OCI-LY1 (cell line): ENCODE measurements around the gene SH3GLB1.

ENCODE experiments used
- H2AFZ ChIP-seq: fragments of 200-600 bp; sonication (generic), shearing (Covaris generic); 2 replicates; pipeline ENCODE4 v1.6.0; 2014; ENCODE audit warnings: antibody characterized with exemption, mild to moderate bottlenecking, low read length
- H3F3A ChIP-seq: fragments of 200-600 bp; sonication (generic), shearing (Covaris generic); 2 replicates; pipeline ENCODE4 v1.6.0; 2014; ENCODE audit warnings: mild to moderate bottlenecking, antibody characterized with exemption, low read length, moderate library complexity; ENCODE audit not compliant: insufficient read depth
- H3K27ac ChIP-seq: fragments of 200-600 bp; sonication (generic); 2 replicates; pipeline ENCODE4 v1.5.1; 2014; ENCODE audit warnings: low read length, mixed run types, mild to moderate bottlenecking, low read depth; ENCODE audit not compliant: poor library complexity, severe bottlenecking
- H3K27me3 ChIP-seq: fragments of 200-600 bp; sonication (generic); 2 replicates; pipeline ENCODE4 v1.6.0; 2014; ENCODE audit warnings: antibody characterized with exemption, mild to moderate bottlenecking, low read length, moderate library complexity; ENCODE audit not compliant: insufficient read depth
- H3K36me3 ChIP-seq: fragments of 200-600 bp; sonication (generic); 2 replicates; pipeline ENCODE4 v1.6.1; 2014; ENCODE audit warnings: mild to moderate bottlenecking, antibody characterized with exemption, low read length, moderate library complexity, mixed read lengths; ENCODE audit not compliant: insufficient read depth
- H3K4me1 ChIP-seq: fragments of 200-600 bp; sonication (generic); 2 replicates; pipeline ENCODE4 v1.5.1; 2014; ENCODE audit warnings: mild to moderate bottlenecking, low read length, moderate library complexity; ENCODE audit not compliant: insufficient read depth, severe bottlenecking
- H3K4me2 ChIP-seq: fragments of 200-600 bp; sonication (generic), shearing (Covaris generic); 2 replicates; pipeline ENCODE4 v1.6.1; 2014; ENCODE audit warnings: low read length
- H3K4me3 ChIP-seq: fragments of 200-600 bp; sonication (generic); 2 replicates; pipeline ENCODE4 v1.5.1; 2014; ENCODE audit warnings: low read length, low read depth, mild to moderate bottlenecking, mixed read lengths; ENCODE audit not compliant: poor library complexity, severe bottlenecking
- H3K79me2 ChIP-seq: fragments of 200-600 bp; shearing (Covaris generic); 2 replicates; pipeline ENCODE4 v1.6.1; 2016; ENCODE audit warnings: mixed run types, low read length, mixed read lengths; ENCODE audit not compliant: insufficient read depth
- H3K9ac ChIP-seq: fragments of 200-600 bp; sonication (generic), shearing (Covaris generic); 2 replicates; pipeline ENCODE4 v1.6.1; 2014; ENCODE audit warnings: mild to moderate bottlenecking, low read length, mixed read lengths
- H3K9me2 ChIP-seq: fragments of 200-600 bp; sonication (generic), shearing (Covaris generic); 2 replicates; pipeline ENCODE4 v1.6.1; 2014; ENCODE audit warnings: low read depth, mild to moderate bottlenecking, low read length, mixed read lengths
- H3K9me3 ChIP-seq: fragments of 200-600 bp; shearing (Covaris generic); 2 replicates; pipeline ENCODE4 v1.6.1; 2014; ENCODE audit warnings: low read length, mixed read lengths
- H4K20me1 ChIP-seq: fragments of 200-600 bp; sonication (generic), shearing (Covaris generic); 2 replicates; pipeline ENCODE4 v1.6.0; 2016; ENCODE audit warnings: mild to moderate bottlenecking, low read length; ENCODE audit not compliant: insufficient read depth
- EZH2 ChIP-seq: fragments of 200-600 bp; sonication (generic), shearing (Covaris generic); IDR thresholded peaks from 2 replicates; pipeline ENCODE4 v1.8.0; 2017; ENCODE audit warnings: borderline replicate concordance, mixed run types, mild to moderate bottlenecking, antibody characterized with exemption, low read length, moderate library complexity, mixed read lengths
- TF ChIP-seq, protein P1 (sequence below): fragments of 200-600 bp; sonication (generic), shearing (Covaris generic); IDR thresholded peaks from 2 replicates; pipeline ENCODE4 v1.5.1; 2017; ENCODE audit warnings: mild to moderate bottlenecking, antibody characterized with exemption, low read length, moderate library complexity, mixed read lengths

The SH3GLB1 gene

DNA sequence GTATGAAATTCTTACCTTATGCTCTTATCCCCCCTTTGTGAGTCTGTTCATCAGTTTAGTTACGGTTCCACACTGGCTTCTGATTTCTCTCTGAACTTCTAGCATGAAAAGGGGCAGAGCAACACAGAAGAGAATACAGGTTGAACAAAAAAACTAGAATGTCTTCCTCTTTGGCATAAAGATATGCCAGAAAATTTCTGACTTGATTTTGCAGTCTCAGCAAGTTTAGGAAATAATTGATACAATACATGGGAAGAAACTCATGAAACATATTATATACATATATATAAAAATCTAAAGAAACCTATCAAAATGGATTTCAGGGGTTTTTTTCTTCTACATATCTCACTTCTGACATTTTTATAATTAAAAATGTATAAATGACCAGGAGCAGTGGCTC, 27.0 kb downstream of the SH3GLB1 start:
- Histone ChIP-seq H3K36me3 (peaks cover 51% of the 10 kb centered on the region), H3K27me3 (no peaks in the 10 kb centered on the region), H3K4me3 (no peak overlapping the region), H3K4me2 (no peak overlapping the region), H3K9ac (no peak overlapping the region), H3K79me2 (no peaks in the 10 kb centered on the region), H3K9me3 (no peaks in the 10 kb centered on the region), H4K20me1 (no peaks in the 10 kb centered on the region), H3K9me2 (no peaks in the 10 kb centered on the region), H3K4me1 (no peaks in the 10 kb centered on the region), H3K27ac (no peak overlapping the region), H2AFZ (no peak overlapping the region), H3F3A (no peaks in the 10 kb centered on the region)
- no peak for TF ChIP-seq EZH2
- TF ChIP-seq, protein P1, sequence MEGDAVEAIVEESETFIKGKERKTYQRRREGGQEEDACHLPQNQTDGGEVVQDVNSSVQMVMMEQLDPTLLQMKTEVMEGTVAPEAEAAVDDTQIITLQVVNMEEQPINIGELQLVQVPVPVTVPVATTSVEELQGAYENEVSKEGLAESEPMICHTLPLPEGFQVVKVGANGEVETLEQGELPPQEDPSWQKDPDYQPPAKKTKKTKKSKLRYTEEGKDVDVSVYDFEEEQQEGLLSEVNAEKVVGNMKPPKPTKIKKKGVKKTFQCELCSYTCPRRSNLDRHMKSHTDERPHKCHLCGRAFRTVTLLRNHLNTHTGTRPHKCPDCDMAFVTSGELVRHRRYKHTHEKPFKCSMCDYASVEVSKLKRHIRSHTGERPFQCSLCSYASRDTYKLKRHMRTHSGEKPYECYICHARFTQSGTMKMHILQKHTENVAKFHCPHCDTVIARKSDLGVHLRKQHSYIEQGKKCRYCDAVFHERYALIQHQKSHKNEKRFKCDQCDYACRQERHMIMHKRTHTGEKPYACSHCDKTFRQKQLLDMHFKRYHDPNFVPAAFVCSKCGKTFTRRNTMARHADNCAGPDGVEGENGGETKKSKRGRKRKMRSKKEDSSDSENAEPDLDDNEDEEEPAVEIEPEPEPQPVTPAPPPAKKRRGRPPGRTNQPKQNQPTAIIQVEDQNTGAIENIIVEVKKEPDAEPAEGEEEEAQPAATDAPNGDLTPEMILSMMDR: no peak

DNA sequence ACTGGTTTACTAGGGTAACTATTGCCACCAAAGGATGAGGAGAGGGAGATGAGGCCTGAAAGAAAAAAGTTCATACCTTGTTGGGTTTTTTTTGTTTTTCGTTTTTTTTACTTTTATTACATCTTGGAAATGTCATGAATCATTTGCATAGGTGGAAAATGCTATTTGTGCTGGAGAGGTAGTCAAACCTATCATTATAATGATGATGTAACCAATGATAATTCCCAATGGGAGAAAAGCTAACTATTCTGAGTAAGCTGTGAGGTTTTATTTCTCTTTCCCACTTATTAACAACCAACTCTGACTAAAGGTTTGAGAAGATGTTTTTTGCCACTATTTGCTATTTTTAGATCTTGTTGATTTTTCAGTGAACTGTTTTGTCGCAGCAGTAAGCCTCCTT, 29.0 kb downstream of the SH3GLB1 start:
- Histone ChIP-seq H4K20me1 (no peaks in the 10 kb centered on the region), H3K9ac (no peak overlapping the region), H3K79me2 (no peaks in the 10 kb centered on the region), H3K9me3 (no peaks in the 10 kb centered on the region), H3K4me1 (no peaks in the 10 kb centered on the region), H3F3A (no peaks in the 10 kb centered on the region), H3K9me2 (no peaks in the 10 kb centered on the region), H3K4me2 (no peak overlapping the region), H3K27ac (no peak overlapping the region), H3K36me3 (peaks cover 51% of the 10 kb centered on the region), H3K27me3 (no peaks in the 10 kb centered on the region), H3K4me3 (no peak overlapping the region), H2AFZ (no peak overlapping the region)
- TF ChIP-seq EZH2: no peak
- TF ChIP-seq, protein P1: no peak

DNA sequence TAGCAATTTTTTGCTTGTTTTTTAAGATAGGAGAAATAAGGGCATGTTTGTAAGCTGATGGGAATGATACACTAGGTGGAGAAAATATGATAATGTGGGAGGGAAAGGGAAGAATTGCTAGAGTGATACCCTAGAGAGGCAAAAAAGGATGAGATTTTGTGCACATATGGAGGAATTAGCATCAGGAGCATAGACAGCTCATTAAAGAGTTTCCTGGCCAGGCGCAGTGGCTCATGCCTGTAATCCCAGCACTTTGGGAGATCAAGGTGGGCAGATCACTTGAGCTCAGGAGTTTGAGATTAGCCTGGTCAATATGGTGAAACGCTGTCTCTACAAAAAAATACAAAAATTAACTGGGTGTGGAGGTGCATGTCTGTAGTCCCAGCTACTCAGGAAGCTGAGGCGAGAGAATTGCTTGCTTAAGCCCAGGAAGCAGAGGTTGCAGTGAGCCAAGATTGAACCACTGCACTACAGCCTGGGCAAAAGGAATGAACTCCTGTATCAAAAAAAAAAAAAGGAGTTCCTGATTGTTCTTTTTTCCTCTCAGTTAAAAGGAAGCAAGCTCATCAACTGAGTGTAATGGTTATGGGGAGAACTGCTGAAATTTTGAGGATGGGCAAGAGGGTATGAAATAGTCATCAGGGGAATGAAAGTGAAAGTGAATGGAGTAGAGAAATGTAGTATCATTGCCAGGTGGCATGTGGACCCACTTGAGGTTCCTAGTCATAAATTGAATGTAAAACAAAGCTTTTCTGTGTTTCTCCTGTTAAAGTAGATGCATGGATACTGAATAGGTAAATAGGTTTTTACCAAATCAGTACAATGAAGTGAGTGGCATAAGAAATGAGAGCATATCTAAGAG, 35.5 kb downstream of the SH3GLB1 start:
- Histone ChIP-seq H2AFZ (no peak overlapping the region), H3K36me3 (peaks cover 72% of the 10 kb centered on the region), H3K27ac (no peak overlapping the region), H3K9me3 (no peaks in the 10 kb centered on the region), H4K20me1 (no peaks in the 10 kb centered on the region), H3K9ac (no peak overlapping the region), H3F3A (no peaks in the 10 kb centered on the region), H3K27me3 (no peaks in the 10 kb centered on the region), H3K9me2 (no peaks in the 10 kb centered on the region), H3K79me2 (no peaks in the 10 kb centered on the region), H3K4me1 (no peaks in the 10 kb centered on the region), H3K4me2 (no peak overlapping the region), H3K4me3 (no peak overlapping the region)
- no peak for TF ChIP-seq EZH2
- TF ChIP-seq, protein P1: no peak
